WI38 (cell line): Measurements from ENCODE around the gene FRA10AC1.

Experiments used
- H3K4me3 ChIP-seq: 2 replicates; pipeline ENCODE4 v1.5.1; 2011; ENCODE audit warnings: low read depth, mild to moderate bottlenecking, control low read depth, low read length
- TF ChIP-seq, protein P1 (sequence below): IDR thresholded peaks from 2 replicates; pipeline ENCODE4 v1.5.1; 2012; ENCODE audit warnings: low read depth, mild to moderate bottlenecking, control low read depth, low read length

FRA10AC1 gene

GRCh38 chr10:93716766-93717165 lies 14.4 kb upstream of the FRA10AC1 start:
- TF ChIP-seq, protein P1, sequence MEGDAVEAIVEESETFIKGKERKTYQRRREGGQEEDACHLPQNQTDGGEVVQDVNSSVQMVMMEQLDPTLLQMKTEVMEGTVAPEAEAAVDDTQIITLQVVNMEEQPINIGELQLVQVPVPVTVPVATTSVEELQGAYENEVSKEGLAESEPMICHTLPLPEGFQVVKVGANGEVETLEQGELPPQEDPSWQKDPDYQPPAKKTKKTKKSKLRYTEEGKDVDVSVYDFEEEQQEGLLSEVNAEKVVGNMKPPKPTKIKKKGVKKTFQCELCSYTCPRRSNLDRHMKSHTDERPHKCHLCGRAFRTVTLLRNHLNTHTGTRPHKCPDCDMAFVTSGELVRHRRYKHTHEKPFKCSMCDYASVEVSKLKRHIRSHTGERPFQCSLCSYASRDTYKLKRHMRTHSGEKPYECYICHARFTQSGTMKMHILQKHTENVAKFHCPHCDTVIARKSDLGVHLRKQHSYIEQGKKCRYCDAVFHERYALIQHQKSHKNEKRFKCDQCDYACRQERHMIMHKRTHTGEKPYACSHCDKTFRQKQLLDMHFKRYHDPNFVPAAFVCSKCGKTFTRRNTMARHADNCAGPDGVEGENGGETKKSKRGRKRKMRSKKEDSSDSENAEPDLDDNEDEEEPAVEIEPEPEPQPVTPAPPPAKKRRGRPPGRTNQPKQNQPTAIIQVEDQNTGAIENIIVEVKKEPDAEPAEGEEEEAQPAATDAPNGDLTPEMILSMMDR, result no peak
- H3K4me3 ChIP-seq, result no peak overlapping the region

- TF ChIP-seq, protein P1, result no peak
- no peak overlapping the region for H3K4me3 ChIP-seq
These were observed 13.0 kb upstream of the FRA10AC1 start for GRCh38 chr10:93715345-93715744.

DNA sequence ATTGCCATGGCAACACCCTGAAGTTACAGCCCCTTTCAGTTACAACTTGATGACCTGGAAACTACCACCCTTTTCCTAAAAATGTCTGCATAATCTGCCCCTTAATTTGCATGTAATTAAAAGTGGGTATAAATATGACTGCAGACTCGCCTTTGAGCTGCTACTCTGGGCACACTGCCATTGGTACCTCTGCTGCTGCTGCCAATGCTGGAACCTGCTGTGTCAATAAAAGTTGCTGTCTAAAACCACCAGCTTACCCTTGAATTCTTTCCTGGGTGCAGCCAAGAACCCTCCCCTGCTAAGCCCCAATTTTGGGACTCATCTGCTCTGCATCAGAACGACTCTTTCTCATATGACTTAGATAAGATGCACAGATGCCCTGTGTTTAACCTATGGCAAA lies 10.2 kb upstream of the FRA10AC1 start:
- TF ChIP-seq, protein P1, result no peak
- no peak overlapping the region for H3K4me3 ChIP-seq

- TF ChIP-seq, protein P1, result no peak
- no peak overlapping the region for H3K4me3 ChIP-seq
These were observed 9.5 kb upstream of the FRA10AC1 start for GRCh38 chr10:93711891-93712290.

GRCh38 chr10:93710333-93710909 lies 8.0 kb upstream of the FRA10AC1 start:
- TF ChIP-seq, protein P1, result no peak
- H3K4me3 ChIP-seq, result no peak overlapping the region

DNA sequence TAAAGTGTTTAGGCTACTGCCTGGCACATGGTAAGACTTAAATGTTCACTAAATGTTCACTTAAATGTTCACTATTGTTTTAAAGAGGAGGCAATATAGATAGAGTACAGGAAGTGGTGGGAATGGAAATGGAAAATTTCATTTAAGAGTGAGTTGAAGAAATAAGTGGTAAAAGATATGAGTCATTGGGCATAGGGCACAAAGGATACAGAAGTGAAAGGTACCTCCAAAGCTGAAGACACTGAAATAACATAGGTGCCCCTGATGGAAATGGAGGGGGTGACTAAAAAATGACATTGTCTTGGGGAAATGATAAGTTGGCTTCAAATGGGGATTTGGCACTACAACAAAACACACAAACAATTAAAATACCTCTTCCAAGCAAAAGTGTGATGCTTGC lies 5.2 kb upstream of the FRA10AC1 start:
- no peak overlapping the region for H3K4me3 ChIP-seq
- TF ChIP-seq, protein P1, result no peak

DNA sequence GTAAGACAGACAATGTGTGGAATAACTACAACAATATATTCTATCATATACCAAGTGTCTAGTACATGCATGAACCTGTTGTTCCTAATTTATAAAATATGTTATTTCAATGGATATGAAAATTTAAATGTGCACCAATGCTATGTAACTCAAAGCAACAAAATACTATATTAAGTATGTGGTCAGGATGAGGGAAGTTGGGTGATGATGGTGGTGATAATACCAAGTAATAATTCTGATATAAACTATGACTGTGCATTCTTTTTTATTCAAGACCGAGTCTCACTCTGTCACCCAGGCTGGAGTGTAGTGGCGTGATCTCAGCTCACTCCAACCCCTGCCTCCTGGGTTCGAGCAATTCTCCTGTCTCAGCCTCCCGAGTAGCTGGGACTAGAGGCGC lies 2.1 kb upstream of the FRA10AC1 start:
- TF ChIP-seq, protein P1, result no peak
- no peak overlapping the region for H3K4me3 ChIP-seq
